22Rv1 (cell line): Measurements from ENCODE around the gene RNF150.

ENCODE experiments used
- CTCF ChIP-seq: fragments of 450-650 bp; IDR thresholded peaks from 2 replicates; pipeline ENCODE4 v1.5.1; 2017; ENCODE audit warnings: mild to moderate bottlenecking
- ZFX ChIP-seq: fragments of 450-650 bp; IDR thresholded peaks from 2 replicates; pipeline ENCODE4 v1.6.1; 2017; ENCODE audit warnings: antibody characterized with exemption, borderline replicate concordance

- TF ChIP-seq CTCF: no peak
- no peak for TF ChIP-seq ZFX
These were observed 76.8 kb downstream of the RNF150 start for GRCh38 chr4:141056473-141056872.
